ENCODE results near the gene ZFYVE21.

GRCh38 chr14:103730490-103731035 is 15.0 kb downstream of the ZFYVE21 start:
- TF ChIP-seq, protein P1, sequence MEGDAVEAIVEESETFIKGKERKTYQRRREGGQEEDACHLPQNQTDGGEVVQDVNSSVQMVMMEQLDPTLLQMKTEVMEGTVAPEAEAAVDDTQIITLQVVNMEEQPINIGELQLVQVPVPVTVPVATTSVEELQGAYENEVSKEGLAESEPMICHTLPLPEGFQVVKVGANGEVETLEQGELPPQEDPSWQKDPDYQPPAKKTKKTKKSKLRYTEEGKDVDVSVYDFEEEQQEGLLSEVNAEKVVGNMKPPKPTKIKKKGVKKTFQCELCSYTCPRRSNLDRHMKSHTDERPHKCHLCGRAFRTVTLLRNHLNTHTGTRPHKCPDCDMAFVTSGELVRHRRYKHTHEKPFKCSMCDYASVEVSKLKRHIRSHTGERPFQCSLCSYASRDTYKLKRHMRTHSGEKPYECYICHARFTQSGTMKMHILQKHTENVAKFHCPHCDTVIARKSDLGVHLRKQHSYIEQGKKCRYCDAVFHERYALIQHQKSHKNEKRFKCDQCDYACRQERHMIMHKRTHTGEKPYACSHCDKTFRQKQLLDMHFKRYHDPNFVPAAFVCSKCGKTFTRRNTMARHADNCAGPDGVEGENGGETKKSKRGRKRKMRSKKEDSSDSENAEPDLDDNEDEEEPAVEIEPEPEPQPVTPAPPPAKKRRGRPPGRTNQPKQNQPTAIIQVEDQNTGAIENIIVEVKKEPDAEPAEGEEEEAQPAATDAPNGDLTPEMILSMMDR (IDR thresholded peaks at IDR 0.05), result no peak
- TF ChIP-seq MAZ (IDR thresholded peaks at IDR 0.05; ENCODE audit: borderline replicate concordance, low read depth, low read length) (no peak), POLR2A (IDR thresholded peaks at IDR 0.05; ENCODE audit: low read length) (no peak), POLR2AphosphoS2 (conservative IDR thresholded peaks at IDR 0.05; ENCODE audit: low read length) (no peak), EP300 (IDR thresholded peaks at IDR 0.05) (no peak), NR3C1 (IDR thresholded peaks at IDR 0.05) (no peak), EHMT2 (IDR thresholded peaks at IDR 0.05; ENCODE audit: low read depth) (no peak), PBX3 (IDR thresholded peaks at IDR 0.05) (no peak), CHD2 (IDR thresholded peaks at IDR 0.05; ENCODE audit: low read length, partially characterized antibody) (no peak), KDM1A (IDR thresholded peaks at IDR 0.05; ENCODE audit: low read depth) (no peak), GATA3 (IDR thresholded peaks at IDR 0.05; ENCODE audit: borderline replicate concordance) (no peak), USF2 (IDR thresholded peaks at IDR 0.05) (no peak), SREBF2 (IDR thresholded peaks at IDR 0.05) (no peak)
- TF ChIP-seq, protein P2, sequence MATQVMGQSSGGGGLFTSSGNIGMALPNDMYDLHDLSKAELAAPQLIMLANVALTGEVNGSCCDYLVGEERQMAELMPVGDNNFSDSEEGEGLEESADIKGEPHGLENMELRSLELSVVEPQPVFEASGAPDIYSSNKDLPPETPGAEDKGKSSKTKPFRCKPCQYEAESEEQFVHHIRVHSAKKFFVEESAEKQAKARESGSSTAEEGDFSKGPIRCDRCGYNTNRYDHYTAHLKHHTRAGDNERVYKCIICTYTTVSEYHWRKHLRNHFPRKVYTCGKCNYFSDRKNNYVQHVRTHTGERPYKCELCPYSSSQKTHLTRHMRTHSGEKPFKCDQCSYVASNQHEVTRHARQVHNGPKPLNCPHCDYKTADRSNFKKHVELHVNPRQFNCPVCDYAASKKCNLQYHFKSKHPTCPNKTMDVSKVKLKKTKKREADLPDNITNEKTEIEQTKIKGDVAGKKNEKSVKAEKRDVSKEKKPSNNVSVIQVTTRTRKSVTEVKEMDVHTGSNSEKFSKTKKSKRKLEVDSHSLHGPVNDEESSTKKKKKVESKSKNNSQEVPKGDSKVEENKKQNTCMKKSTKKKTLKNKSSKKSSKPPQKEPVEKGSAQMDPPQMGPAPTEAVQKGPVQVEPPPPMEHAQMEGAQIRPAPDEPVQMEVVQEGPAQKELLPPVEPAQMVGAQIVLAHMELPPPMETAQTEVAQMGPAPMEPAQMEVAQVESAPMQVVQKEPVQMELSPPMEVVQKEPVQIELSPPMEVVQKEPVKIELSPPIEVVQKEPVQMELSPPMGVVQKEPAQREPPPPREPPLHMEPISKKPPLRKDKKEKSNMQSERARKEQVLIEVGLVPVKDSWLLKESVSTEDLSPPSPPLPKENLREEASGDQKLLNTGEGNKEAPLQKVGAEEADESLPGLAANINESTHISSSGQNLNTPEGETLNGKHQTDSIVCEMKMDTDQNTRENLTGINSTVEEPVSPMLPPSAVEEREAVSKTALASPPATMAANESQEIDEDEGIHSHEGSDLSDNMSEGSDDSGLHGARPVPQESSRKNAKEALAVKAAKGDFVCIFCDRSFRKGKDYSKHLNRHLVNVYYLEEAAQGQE (IDR thresholded peaks at IDR 0.05), result no peak

All from A549 (cell line).